Astrocyte (in vitro differentiated cells and primary cell): ENCODE data around the gene ZNF385B.

Experiments used
- EZH2 ChIP-seq: IDR thresholded peaks from 2 replicates; pipeline ENCODE4 v1.6.1; 2012; ENCODE audit warnings: mild to moderate bottlenecking, low read length, inconsistent platforms; ENCODE audit not compliant: insufficient read depth
- TF ChIP-seq, protein P1 (sequence below): IDR thresholded peaks from 2 replicates; pipeline ENCODE4 v1.5.1; 2011; ENCODE audit warnings: low read depth, mild to moderate bottlenecking, inconsistent platforms, low read length, moderate library complexity; ENCODE audit not compliant: insufficient read depth

DNA sequence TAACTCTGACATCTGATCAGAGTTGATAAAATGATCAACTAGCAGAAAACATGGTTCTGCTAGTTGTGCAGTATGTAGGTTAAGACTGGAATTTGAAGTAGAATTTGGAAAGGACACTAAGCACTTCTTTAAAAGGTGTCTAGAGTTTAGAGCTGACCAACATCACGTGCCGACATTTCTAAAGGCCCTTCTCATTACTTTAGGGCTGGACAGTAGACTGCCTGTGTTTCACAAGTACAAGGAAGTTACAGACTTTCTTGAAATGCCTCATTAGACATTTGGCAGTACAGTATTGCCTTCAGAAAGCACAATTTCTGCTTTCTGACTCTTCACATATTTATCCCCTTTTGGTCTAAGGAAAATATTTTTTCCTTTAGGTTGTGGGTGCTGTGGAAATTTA is 255.3 kb downstream of the ZNF385B start:
- TF ChIP-seq, protein P1, sequence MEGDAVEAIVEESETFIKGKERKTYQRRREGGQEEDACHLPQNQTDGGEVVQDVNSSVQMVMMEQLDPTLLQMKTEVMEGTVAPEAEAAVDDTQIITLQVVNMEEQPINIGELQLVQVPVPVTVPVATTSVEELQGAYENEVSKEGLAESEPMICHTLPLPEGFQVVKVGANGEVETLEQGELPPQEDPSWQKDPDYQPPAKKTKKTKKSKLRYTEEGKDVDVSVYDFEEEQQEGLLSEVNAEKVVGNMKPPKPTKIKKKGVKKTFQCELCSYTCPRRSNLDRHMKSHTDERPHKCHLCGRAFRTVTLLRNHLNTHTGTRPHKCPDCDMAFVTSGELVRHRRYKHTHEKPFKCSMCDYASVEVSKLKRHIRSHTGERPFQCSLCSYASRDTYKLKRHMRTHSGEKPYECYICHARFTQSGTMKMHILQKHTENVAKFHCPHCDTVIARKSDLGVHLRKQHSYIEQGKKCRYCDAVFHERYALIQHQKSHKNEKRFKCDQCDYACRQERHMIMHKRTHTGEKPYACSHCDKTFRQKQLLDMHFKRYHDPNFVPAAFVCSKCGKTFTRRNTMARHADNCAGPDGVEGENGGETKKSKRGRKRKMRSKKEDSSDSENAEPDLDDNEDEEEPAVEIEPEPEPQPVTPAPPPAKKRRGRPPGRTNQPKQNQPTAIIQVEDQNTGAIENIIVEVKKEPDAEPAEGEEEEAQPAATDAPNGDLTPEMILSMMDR: no peak
- no peak for TF ChIP-seq EZH2
